K562 (cell line): ENCODE results near the gene AFM. TPM values are rescaled to one million over a fixed set of nuclear protein-coding genes. Genes with fewer than 3 reads are reported as not detected.

Source experiments
- ATAC-seq: fragments of 200-7000 bp; cut with Tn5 transposase; 3 replicates; pipeline ENCODE4 v1.9.1; 2020; ENCODE audit warnings: moderate library complexity
- BruUV-seq: library from RNA; stranded (reverse); fragments of 400-500 nt; replicated peaks from 2 replicates; lab custom pipeline; 2021; lab: Mats Ljungman, UMichigan
- CTCF ChIA-PET: fragments of 300-600 bp; formaldehyde crosslinking; extraction: SDS; loops from one replicate; lab custom pipeline; 2021; ENCODE audit warnings: low intra/inter-chr PET ratio; lab: Yijun Ruan, JAX
- POLR2A ChIA-PET: fragments of 300-600, 350-650 bp; sonication (Branson Sonifier 250); formaldehyde crosslinking; extraction: SDS; loops from one replicate; lab custom pipeline; 2021; ENCODE audit warnings: antibody characterized with exemption, inconsistent platforms; lab: Yijun Ruan, JAX
- DNase-seq, 4 experiments: peaks; one replicate each; pipeline versions ENCODE4 v3.0.0 to v3.0.0-alpha.2; 2011 to 2018; ENCODE audit warnings: low spot score in 3 of 4, mixed read lengths in 3 of 4; ENCODE audit errors: extremely low read depth in 1 of 4
- FAIRE-seq: peaks from 2 replicates; lab custom pipeline; 2011; peaks lifted over from hg19 to GRCh38; lab: Jason Lieb, UNC
- H2AFZ ChIP-seq: 2 replicates; pipeline ENCODE4 v1.6.0; 2011; ENCODE audit warnings: low read depth, low read length, control low read depth, inconsistent platforms
- H3K27ac ChIP-seq: fragments of 200-600 bp; 3 replicates; pipeline ENCODE4 v1.8.0; 2011; ENCODE audit warnings: low read depth, mild to moderate bottlenecking, control low read depth, inconsistent platforms, low read length, moderate library complexity, mixed read lengths; ENCODE audit errors: extremely low read depth
- H3K27me3 ChIP-seq, 2 experiments: fragments of 300-600 bp in 1 of 2; 2 replicates in 1 of 2; 3 replicates in 1 of 2; pipeline versions ENCODE4 v1.6.0 to v1.8.0; 2011; ENCODE audit warnings: inconsistent platforms in 2 of 2, low read length in 2 of 2, mild to moderate bottlenecking in 1 of 2, mixed read lengths in 1 of 2, moderate library complexity in 1 of 2; ENCODE audit not compliant: control insufficient read depth in 2 of 2, insufficient read depth in 2 of 2
- H3K36me3 ChIP-seq: fragments of 300-600 bp; 3 replicates; pipeline ENCODE4 v1.8.0; 2011; ENCODE audit warnings: mild to moderate bottlenecking, low read length, inconsistent platforms; ENCODE audit not compliant: control insufficient read depth, insufficient read depth
- H3K4me1 ChIP-seq, 2 experiments: fragments of 200-600 bp in 1 of 2; replicated peaks in 1 of 2; 2 replicates in 1 of 2; 3 replicates in 1 of 2; pipeline versions ENCODE4 v1.5.1 to v1.8.0; 2011; ENCODE audit warnings: inconsistent platforms in 2 of 2, low read length in 2 of 2, mild to moderate bottlenecking in 1 of 2, mixed read lengths in 1 of 2, moderate library complexity in 1 of 2; ENCODE audit not compliant: control insufficient read depth in 2 of 2, insufficient read depth in 2 of 2
- H3K4me2 ChIP-seq: 2 replicates; pipeline ENCODE4 v1.6.1; 2011; ENCODE audit warnings: low read length, control low read depth, inconsistent platforms, mixed read lengths; ENCODE audit not compliant: insufficient read depth
- H3K4me3 ChIP-seq: fragments of 200-600 bp; sonication (generic), shearing (Covaris generic); 2 replicates; pipeline ENCODE4 v1.5.1; 2016; ENCODE audit warnings: control low read depth, inconsistent platforms
- H3K79me2 ChIP-seq: fragments of 200-600 bp; 3 replicates; pipeline ENCODE4 v1.8.0; 2011; ENCODE audit warnings: low read length, inconsistent platforms; ENCODE audit not compliant: control insufficient read depth, insufficient read depth
- H3K9ac ChIP-seq, 2 experiments: 2 replicates each; pipeline versions ENCODE4 v1.6.0 to v1.6.1; 2011; ENCODE audit warnings: low read depth in 2 of 2, low read length in 2 of 2, control low read depth in 1 of 2, inconsistent platforms in 1 of 2, mild to moderate bottlenecking in 1 of 2, mixed read lengths in 1 of 2; ENCODE audit not compliant: insufficient read depth in 1 of 2
- H3K9me1 ChIP-seq: one replicate; pipeline ENCODE4 v1.6.0; 2011; ENCODE audit warnings: inconsistent platforms, mild to moderate bottlenecking, low read length, moderate library complexity; ENCODE audit not compliant: control insufficient read depth, insufficient read depth
- H3K9me3 ChIP-seq: replicated peaks from 2 replicates; pipeline ENCODE4 v1.5.1; 2011; ENCODE audit warnings: low read depth, low read length, inconsistent platforms; ENCODE audit not compliant: control insufficient read depth, insufficient read depth
- H4K20me1 ChIP-seq: replicated peaks from 2 replicates; pipeline ENCODE4 v1.6.1; 2011; ENCODE audit warnings: low read length, inconsistent platforms, mixed read lengths; ENCODE audit not compliant: control insufficient read depth, insufficient read depth
- HDAC6 ChIP-seq: IDR thresholded peaks from 2 replicates; pipeline ENCODE4 v1.6.1; 2012; ENCODE audit warnings: low read depth, mild to moderate bottlenecking, control low read depth, inconsistent platforms, low read length, moderate library complexity
- HMGN3 ChIP-seq: IDR thresholded peaks from 2 replicates; pipeline ENCODE4 v1.6.1; 2011; ENCODE audit warnings: borderline replicate concordance, low read depth, mild to moderate bottlenecking, mixed read lengths, low read length; ENCODE audit not compliant: insufficient read length; ENCODE audit errors: extremely low read depth
- ILF3 ChIP-seq: fragments of 450-650 bp; IDR thresholded peaks from 2 replicates; pipeline ENCODE4 v1.6.1; 2018; ENCODE audit warnings: antibody characterized with exemption, mild to moderate bottlenecking, moderate library complexity, borderline replicate concordance
- L3MBTL2 ChIP-seq: fragments of 450-650 bp; IDR thresholded peaks from 2 replicates; pipeline ENCODE4 v1.6.1; 2016; ENCODE audit warnings: mild to moderate bottlenecking, moderate library complexity
- MAFK ChIP-seq: IDR thresholded peaks from 2 replicates; pipeline ENCODE4 v1.6.1; 2011; ENCODE audit warnings: low read length, improper control_type of control experiment
- PCBP1 ChIP-seq: fragments of 200-400 bp; formaldehyde crosslinking; IDR thresholded peaks from 2 replicates; pipeline ENCODE4 v1.6.1; 2018; ENCODE audit warnings: mild to moderate bottlenecking, low read depth, low read length; ENCODE audit not compliant: poor library complexity, severe bottlenecking
- ZNF280B ChIP-seq: fragments of 250-450 bp; sonication (Bioruptor Pico); IDR thresholded peaks from 2 replicates; pipeline ENCODE4 v1.5.1; 2021; ENCODE audit warnings: mild to moderate bottlenecking
- WGBS: fragments of 100-300 bp; shearing (Covaris generic); methylation state at CpG from one replicate; pipeline ENCODE4 v1.1.6; 2016; ENCODE audit warnings: low coverage, mixed read lengths; ENCODE audit not compliant: insufficient coverage; ENCODE audit errors: missing lambda C conversion rate; 5-methylcytosine and 5-hydroxymethylcytosine counted together
- in situ Hi-C: fragments of 300-500 bp; cut with MboI; formaldehyde crosslinking; loops from 4 replicates; pipeline ENCODE4 v1.15.0; 2018; ENCODE audit warnings: inconsistent platforms, mixed read lengths
- intact Hi-C: fragments of 100-400 bp; cut with micrococcal nuclease; formaldehyde crosslinking; loops from 2 replicates; pipeline ENCODE4 v1.14.2; 2022
- polyA plus RNA-seq, 8 experiments: library from polyadenylated mRNA; depleted of rRNA in 4 of 8; stranded (reverse) in 5 of 8; unstranded in 3 of 8; fragments of >200 nt; fragmentation: Nextera tagmentation in 2 of 8; fragmentation: Illumina TruSeq in 1 of 8; extraction: Ambion mirVana in 2 of 8; extraction: Trizol in 1 of 8; gene quantifications; 2 replicates each; pipeline versions ENCODE4 v1.2.1 to v1.2.3, GENCODE V29; 2011 to 2014; ENCODE audit warnings: inconsistent platforms in 1 of 8, missing spikeins in 1 of 8
- total RNA-seq, 7 experiments: library from RNA; depleted of rRNA in 6 of 7; stranded (reverse); fragments of >200 nt in 6 of 7; fragmentation: Illumina TruSeq in 2 of 7; extraction: Trizol in 2 of 7; gene quantifications; 2 replicates each; pipeline versions ENCODE4 v1.2.1 to v1.2.3, GENCODE V29; 2011 to 2021; ENCODE audit warnings: low replicate concordance in 1 of 7
- TF ChIP-seq, protein P1 (sequence below): IDR thresholded peaks from 2 replicates; pipeline ENCODE4 v1.6.1; 2012; ENCODE audit warnings: low read depth, low read length, improper control_type of control experiment, borderline replicate concordance

AFM gene
- total and polyA plus RNA-seq, 9 of the 15 experiments (the other 6 are each of a cell fraction or from before 2014, with no cell fraction given): 0.07 to 0.15 (median 0.12) TPM; not detected in 5

DNA sequence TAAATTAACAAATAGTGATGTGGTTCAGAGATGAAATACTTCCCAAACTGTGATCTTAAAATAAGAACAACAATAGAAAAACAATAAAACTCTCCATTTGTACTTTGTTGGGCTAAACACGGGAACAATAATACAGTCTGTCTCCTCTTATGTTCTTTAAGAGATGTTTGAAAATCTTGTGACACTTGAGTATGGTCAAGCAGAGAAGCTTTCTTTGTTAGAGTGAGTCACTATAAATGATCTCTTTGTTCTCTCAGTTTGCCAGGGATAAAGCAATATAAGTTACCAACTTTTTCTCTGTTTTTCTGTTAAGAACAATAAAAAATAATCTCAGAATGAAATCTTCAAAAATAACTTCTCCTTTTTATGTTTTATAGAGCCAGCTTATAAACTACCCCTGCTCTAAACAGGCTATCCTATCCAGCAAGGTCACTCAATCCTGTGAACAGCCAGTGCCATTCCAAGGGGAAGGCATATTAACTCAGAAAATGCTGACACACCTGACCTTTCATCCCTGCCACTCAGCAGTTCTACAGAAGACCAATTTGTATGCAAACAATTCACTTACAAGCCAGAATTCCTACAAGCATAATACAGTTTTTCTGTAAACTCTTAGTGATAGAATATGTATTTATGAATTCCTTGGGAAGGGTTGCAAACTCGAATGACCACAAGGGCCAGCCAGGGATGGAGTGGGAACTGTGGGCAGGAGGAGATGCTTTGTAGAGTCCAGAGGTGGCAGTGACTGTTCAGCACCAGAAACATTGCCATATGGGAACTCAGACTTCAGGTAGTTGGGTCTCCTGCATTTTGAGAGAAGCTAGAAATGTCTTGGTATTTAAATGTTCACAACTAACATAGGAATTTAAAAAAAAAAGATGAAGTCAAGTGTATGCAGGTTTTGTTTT is 52.2 kb downstream of the AFM start (continued):
- TF ChIP-seq HDAC6 (no peak), ILF3 (no peak), HMGN3 (no peak)
- TF ChIP-seq, all 486 proteins: peak for 0

DNA sequence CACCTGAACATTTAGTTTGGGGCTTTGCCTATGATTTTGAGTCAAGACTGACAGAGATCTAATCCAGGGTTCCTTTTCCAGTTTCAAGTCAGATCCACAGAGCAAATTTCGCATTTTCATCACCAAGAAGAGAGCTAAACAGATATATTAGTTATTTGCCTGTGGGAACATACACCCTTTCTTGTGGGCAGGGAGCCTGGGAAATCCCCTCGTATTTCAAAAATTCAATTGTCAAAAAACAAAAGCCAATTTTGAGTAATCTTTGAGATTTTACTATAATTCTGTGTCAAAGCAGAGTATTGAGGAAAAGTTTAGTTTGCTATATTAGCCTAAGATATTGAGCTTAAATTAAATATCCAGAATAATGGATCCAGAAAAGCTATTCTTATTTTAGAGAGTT is 56.6 kb downstream of the AFM start:
- no peak for DNase-seq
- no peak for FAIRE-seq
- Histone ChIP-seq H3K9me1 (no peaks in the 10 kb centered on the region), H3K9me3 (no peaks in the 10 kb centered on the region), H3K4me1 (no peaks in the 10 kb centered on the region), H3K36me3 (no peaks in the 10 kb centered on the region), H3K27ac (no peak overlapping the region), H2AFZ (no peak overlapping the region), H3K4me3 (no peak overlapping the region), H3K27me3 (no peaks in the 10 kb centered on the region), H3K79me2 (no peaks in the 10 kb centered on the region), H4K20me1 (no peaks in the 10 kb centered on the region), H3K9ac (no peak overlapping the region), H3K4me2 (no peak overlapping the region)
- CTCF ChIA-PET: no interaction called here
- intact Hi-C loops: no loop called here
- POLR2A ChIA-PET: no interaction called here
- no TSS peak for BruUV-seq
- WGBS: 7% methylated on average over 2 of the region's 2 CpGs
- in situ Hi-C loops: no loop called here
- TF ChIP-seq, protein P1, sequence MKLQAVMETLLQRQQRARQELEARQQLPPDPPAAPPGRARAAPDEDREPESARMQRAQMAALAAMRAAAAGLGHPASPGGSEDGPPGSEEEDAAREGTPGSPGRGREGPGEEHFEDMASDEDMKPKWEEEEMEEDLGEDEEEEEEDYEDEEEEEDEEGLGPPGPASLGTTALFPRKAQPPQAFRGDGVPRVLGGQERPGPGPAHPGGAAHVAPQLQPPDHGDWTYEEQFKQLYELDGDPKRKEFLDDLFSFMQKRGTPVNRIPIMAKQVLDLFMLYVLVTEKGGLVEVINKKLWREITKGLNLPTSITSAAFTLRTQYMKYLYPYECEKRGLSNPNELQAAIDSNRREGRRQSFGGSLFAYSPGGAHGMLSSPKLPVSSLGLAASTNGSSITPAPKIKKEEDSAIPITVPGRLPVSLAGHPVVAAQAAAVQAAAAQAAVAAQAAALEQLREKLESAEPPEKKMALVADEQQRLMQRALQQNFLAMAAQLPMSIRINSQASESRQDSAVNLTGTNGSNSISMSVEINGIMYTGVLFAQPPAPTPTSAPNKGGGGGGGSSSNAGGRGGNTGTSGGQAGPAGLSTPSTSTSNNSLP: no peak
- TF ChIP-seq MAFK (no peak), L3MBTL2 (no peak), ZNF280B (no peak), PCBP1 (no peak)
- no peak for ATAC-seq
